Activated T-cell treated with anti-CD3 and anti-CD28 coated beads, Interleukin-2, amount 50 U/mL, for 1 hour (primary cell): ENCODE results near the gene SRCIN1.

Source experiments
- DNase-seq: peaks from one replicate; pipeline ENCODE4 v3.0.0-alpha.2; 2020

Gene SRCIN1

DNA sequence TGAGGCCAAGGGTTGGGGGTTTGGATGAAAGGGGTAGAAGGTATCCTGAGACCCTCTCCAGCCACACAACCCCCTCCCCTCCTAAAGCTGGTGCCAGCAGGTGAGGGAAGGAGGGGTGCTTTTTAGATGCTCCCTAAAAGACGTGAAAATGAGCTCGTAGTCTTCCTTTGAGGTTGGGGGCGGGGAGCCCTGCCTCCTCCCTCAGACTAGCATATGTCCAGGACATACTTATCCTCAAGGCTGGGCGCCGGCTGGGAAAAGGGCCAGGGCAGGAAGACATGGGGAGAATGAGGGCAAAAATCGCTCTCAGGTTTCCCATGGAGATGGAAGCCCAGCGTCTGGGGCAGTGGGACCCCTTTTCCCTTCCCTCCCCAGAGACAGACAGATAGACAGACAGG lies 26.7 kb downstream of the SRCIN1 start:
- DNase-seq = no peak

DNA sequence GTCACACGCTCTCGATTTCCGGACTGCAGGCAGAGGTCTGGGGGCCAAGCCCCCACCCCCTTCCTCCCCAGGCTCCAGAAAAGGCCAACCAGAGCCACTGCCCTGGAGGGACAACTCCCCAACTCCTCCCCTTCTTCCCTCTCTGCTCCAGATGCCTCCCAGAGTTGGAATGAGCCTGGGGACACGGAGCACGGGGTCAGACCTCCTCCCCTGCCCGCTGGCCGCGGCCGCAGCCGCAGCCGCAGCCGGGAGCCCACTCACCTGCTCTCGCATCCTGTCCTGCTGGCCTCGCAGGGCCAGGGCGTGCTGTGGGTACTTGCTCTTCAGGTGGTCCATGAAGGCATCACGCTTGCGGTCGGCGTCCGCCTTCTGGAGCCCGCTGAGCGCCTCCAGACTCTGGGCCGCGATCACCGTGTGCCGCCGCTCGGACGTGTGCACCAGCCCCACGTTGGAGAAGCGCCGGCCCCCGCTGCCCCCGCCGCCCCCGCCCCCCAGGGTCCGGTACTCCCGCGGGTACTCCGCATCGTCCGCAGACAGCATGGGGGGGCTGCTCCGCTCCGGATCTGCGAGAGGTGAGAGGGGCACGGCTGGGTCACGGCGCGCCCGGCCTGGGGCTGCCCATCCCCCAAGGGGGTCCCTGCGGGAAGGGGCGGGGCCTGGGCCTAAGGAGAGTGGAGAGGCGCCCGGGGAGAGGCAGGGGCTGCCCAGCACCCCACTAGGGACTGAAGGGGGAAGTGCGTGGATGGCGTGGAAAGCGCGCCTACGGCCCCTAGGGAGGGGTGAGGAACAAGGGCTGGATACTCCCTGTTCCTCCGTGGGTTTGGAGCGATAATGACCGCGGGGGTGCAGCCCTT lies 27.3 kb downstream of the SRCIN1 start:
- DNase-seq = no peak

DNA sequence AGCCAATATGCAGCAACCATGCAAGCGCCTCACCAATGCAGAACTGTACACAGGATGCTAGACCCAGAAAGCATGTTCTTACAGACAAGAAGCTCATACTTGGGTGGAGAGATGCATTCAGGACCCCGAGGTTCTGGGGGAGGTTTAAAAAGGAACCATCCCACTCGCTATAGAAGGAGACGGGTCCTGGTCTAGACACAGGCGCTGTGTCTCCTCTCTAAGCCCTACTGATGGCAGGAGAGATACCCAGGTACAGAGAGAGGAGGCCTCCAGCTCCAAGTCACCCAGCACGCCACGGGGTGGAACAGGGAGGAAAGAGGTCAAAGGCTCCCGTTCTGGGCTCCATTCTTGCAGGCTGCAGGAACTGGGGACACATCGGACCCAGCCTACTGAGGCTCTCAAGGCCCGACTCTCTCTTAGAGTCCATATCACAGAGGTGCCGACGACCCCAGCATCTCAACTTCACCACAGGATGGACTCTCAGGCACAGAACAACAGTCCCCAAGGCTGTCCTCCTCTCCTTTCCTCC lies 28.0 kb downstream of the SRCIN1 start:
- DNase-seq = no peak

DNA sequence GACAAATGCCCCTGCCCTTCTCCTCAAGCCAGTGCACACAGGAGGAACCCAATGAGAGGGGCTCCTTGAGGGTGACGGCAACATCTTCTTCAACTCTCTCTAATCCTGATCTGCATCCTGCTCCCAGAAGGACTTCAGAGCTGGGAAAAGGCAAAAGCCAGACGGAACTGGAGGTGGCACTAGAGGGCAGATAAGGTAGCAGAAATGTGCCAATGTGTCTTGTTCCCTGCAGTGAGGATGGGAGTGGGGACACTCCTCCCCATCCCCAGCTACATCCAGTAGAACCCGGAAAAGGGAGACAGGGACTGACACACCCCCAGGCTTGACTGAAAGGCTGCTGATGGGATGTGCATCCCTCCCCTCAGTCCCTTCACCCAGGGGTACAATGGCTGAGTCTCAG lies 28.5 kb downstream of the SRCIN1 start:
- no peak for DNase-seq

DNA sequence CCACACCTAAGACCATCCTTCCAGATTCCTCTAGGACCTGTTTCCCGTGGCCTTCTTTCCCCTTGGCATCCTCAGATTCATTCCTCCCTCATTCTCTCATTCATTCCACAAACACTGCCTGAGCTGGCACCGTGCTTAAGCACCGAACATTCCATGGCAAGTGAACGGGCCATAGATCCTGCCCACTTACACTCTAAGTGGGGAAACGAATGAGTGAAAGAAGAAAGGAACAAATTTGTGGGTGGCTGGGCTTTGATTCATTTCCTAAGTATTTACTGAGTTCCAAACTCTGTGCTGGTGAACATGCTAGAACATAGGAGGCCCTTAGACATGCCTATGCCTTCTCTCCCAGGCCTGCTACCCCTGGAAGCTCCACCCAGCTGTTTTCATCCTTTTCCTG lies 30.0 kb downstream of the SRCIN1 start:
- no peak for DNase-seq

DNA sequence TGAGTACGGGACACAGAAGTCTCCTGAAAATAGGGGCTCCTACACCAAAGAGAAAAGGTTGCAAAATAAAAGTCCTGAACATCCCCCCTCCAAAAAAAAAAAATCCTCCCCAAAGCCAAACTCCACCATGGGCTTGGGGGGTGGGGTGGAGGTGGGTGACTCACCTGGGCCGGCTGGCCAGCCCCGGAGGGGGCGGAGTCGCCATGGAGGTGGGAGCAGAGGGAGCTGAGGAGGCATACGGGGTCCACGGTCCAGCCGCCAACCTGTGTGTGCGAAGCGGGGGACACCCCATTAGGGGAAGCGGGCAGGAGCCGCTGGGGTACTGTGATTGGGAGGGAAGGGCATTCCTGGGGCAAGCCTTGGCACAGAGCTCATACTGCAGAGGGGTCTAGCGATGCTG lies 31.0 kb downstream of the SRCIN1 start:
- DNase-seq = no peak

DNA sequence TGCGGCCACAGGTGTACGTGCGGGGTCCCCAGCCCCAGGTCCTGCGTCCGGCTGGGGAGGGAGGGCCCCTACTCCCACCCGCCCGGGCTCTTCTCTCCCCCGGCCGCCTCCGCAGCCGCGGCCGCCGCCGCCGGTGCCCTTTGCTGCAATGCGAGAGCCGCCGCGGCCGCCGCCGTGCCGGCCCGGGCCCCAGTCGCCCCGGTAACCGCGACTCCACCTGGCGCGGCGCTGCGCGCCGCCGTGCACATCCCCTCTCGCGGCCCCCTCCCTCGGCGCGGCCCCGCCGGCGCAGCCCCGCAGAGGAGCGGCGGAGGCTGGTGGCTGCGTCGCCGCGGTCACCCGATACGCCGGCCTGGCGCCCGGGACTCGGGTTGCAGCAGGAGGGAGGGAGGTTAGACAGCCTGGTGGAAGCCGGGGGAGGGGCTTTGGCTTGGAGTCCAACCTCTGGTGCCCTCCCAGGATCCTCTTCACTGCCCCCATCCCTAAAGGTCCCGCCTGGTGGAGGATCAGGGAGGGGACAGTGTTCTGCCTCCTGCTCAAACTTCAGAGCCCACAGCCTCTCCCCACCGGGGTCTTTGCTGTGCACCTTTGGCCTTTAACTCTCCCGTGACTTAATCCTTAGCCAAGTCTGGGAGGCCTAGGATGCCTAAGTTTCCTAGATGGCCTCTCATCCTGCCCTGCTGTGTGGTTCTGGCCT lies 32.9 kb downstream of the SRCIN1 start:
- DNase-seq = no peak

DNA sequence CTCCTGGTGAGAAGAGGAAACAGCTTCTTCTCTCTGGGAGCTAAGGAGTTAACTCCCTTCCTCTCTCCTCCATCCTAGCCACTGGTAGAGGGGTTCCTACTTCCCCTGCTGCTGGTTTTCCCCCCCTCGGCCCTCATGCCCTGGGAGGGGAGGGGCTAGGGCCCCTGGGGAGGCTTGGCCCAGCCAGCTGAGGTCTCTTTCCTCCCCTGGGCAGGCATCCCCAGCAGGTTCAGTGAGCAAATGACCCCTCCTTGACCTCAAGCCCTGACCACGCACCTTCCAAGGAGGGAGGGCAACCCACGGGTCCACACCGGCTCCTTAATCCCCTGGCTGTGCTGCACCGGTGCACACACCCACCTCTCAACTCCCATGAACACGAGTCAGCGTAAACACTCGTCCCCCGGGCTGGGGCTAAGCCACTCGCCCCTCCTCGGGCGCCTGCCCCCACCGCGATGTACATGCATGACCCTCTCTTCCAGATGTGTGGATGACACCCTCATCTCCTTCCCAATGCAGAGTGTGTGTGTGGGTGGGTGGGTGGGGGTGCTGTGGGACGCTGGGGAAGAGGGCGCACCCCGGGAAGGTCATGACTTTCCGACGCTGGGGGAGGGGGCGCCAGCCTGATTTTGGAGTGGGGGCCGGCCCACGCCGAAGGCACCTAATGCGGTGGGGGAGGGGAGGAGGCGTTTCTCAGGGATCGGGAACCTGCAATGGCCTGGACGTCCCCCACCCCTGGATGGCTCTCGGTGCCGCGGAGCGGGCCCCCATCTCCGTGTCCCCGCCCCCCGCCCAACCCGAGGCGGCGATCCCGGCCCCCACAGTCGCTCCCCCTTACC lies 33.7 kb downstream of the SRCIN1 start:
- no peak for DNase-seq

DNA sequence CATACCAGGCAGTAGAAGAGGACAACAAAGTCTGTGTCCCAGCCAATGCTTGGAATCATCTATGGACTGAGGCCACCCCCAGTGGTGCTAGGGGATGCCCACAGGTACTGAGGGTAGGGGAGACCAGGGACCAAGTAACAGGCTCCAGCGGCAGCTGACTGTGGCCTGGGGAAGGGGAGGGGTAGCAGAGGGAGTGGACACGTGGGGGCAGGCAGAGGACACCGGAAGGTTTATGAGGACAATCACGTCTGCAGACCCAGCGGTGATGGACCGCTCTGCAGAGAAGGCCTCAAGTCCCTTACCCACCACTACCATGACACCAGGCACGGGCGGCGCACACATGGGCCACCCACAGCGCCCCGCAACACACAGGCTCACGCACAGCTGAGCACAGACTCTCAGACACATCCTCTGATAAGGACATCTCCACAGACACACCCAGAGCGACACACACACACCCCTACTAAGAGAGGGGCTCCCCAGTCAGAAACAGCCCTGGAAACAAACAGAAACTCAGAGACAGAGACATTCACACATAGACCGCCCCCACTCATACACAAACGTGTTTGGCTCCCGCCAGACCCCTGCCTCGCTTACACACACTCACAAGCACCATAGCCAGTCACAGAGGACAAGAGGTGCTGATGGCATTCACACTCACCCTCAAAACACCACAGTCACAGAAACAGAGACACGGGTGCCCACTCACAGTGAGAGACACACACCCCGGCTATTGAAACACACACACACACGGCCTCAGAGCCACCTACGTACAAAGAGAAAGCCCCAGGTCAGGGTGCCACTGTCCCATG lies 35.8 kb downstream of the SRCIN1 start:
- DNase-seq = no peak

DNA sequence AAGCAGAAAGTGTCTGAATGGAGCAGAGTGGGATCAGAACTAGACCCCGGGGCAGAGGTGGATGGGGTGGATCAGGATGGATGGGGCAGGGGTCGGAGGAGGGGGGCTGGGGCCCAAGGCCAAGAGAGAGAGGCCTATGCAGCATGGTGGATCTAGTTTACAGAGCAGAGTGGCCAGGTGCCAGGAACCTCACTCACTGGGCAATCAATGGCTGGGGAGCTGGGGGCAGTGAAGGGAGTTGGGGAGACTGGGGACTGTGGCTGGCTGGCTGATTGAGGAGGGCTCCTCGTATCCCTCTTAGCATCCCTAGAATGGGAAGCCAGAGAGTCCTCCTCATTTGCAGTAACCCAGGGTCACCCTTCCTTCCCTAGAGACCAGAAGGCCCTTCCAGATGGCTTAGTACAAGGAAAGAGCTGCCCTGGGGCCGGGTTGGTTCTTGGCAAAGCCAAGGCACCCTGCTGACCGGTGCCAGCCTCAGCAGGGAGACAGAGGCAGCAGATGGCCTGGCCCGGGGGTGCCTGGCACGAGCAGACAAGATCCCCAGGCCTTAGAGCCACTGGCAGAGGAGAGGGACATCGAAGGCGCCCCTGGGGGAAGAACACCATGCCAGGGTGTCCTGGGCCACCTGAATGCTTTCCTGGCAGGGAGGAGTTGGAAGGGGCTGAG lies 36.8 kb downstream of the SRCIN1 start:
- no peak for DNase-seq

DNA sequence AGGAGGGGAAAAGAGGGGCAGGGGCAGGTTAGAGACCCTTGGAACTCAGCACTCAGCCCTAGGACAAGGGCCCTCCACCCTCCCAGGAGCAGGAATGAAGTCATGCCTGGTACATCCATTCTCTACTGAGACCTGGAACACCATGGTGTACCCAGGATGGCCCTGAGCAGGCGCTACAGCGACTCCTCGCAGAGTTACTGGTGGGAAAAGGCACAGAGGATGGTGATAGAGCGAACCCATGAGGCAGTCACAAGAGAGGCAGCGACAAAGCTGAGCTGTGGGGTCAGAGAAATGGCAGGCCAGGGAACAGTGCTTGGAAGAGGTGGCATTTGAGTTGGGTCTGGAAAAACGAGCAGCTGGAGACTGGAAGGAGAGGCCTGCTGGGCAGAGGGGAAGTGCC lies 37.5 kb downstream of the SRCIN1 start:
- no peak for DNase-seq

DNA sequence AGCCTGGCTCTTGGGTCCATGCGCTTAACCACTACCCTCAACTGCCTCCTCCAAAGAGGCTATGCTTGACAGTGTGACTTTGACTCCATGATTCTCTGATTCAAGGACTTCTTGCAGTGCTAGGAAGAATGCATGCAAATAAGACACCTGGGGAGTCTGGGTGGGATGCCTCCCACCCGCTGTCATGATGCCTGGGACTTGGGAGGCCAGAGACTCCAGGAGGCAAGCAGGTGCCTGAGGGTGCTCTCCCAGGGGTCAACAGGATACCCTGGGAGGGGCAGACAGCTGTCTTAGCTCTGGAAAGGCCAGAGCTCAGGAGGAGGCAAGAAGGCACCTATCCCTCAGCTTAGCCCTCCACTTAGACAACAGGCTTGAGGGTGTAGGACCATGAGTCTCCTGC lies 38.4 kb downstream of the SRCIN1 start:
- DNase-seq = no peak

DNA sequence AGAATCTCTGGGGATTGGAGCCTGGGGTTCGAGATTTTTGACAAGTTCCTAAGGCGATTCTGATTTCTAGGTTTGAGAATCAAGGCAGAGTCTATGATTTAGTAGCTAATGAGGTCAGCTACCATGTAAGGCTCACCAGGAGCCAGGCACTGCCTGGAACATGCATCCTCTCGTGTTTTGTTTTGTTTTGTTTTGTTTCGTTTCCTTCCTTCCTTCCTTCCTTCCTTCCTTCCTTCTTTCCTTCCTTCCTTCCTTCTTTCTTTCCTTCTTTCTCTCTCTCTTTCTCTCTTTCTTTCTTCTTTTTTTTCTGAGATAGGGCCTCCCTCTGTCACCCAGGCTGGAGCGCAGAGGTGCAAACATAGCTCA lies 39.1 kb downstream of the SRCIN1 start:
- no peak for DNase-seq

DNA sequence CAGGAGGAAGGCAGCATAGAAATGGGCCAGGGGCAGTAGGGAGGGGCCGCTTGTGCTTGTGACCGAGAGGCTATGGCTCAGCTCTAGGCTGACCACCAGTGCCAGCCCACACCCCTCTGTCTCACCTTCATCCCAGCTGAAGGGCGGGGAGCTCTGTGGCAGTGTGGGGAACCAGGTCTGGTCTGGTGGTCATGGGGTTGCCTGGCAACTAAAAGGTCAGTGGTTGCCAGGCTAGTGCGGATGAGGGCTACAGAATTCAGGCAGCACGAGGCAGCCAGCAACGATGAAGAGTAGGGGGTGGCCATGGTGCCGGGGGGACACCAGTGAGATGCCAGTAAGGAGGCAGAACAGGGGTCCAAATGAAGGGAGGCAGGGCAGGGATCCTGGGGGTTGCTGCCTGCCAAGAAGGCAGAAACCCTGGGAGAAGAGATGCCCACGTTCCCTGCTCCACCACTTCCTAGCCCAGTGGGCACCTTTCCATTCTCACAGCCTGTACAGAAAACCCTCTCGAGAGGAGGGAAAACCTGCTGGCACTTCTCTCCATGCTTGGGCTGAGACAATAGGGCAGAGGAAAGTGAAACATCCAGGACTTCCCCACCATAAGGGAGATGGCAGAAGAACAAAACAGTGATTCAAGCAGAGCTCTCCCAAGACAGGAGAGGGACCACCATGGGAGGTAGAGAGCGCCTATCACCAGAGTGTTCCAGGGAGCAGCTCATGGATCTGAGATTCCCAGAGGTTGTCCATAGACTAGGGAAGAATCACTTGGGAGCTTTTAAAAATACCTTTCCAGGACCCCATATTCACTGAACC lies 39.7 kb downstream of the SRCIN1 start:
- DNase-seq = no peak

DNA sequence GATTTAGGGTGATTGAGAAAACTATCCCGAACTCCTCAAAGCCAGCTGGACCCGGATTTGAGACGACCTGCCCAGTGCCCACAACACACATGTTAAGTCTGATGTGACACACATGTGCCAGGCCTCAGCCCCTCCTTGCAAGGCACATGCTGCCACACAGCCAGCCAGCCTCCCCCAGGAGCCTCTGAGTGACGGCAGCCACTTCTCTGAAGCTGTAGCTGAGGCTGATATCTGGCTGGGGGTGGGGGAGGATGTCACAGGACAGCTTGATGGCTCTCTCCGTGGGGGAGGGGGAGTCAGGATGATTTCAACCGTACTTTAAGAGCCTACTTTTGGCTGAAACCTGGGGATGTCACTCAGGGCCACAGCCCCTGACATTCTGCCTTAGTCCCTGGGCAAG lies 40.9 kb downstream of the SRCIN1 start:
- no peak for DNase-seq

DNA sequence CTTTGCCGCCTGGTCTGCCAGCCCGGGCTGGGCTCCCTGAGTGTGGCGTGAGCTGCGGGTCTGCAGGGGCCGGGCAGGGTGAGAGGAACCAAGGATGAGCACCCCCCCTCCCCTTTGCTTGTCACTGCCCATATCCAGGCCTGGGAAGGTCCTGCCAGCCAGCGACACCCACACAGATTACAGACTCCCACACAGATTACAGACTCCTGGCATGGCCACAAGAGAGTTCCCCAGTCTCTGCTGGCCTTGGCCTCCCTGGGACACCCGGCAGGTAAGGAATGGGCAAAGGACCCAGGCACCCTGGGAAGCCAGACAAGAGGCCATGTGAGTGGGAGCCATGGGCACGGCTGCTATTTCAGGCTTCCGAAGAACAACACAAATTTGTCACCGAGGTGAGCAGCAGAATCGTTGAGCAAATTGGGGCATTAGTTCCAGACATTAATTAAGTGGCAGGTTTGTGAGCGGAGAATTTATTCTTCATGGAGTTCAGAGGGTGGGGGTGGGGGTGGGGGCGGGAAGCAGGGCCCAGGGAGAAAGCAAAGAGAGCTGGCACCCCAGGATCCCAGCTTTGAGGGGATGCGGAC lies 41.4 kb downstream of the SRCIN1 start:
- DNase-seq = no peak

DNA sequence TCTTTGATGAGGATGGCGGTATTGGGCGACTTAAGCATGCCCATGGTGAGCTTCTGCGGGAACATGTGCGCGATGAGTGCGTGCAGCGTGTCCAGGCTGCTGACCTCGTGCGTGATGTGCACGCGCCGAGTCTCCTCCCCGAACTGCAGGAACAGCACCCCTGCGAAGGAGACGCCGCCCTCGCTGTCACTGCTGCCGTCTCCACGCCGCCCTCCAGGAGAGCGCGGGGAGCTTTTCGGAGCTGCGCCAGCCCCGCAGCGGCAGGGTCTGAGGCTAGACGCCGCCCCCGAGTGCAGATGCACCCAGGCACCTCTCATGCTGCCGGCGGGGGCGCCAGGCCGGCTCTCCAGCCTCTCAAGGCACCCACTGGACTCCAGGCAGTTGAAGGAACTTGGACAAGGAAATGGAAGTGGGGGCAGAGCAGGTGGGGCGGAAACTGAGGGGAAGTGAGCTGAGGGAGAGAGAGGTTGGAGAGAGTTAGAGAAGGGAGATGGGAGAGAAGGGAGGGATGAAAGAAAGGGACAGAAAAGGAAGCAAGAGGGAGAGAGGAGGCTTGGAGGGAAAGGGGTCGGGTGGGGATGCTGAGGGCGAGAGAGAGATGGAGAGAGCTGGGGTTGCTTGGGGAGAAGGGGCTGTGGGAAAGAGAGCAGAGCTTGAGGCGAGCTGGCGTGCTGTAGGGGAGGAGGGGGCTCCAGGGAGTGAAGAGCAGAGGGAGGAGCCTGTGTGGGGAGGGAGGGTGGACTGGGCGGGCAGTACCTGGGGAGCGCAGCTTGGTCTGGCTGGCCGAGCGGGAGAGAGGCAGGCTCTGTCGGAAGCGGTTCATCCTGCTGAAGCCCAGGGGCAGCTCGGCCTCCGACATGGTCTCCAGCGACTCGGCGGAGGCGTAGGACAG lies 42.1 kb downstream of the SRCIN1 start:
- DNase-seq = no peak

DNA sequence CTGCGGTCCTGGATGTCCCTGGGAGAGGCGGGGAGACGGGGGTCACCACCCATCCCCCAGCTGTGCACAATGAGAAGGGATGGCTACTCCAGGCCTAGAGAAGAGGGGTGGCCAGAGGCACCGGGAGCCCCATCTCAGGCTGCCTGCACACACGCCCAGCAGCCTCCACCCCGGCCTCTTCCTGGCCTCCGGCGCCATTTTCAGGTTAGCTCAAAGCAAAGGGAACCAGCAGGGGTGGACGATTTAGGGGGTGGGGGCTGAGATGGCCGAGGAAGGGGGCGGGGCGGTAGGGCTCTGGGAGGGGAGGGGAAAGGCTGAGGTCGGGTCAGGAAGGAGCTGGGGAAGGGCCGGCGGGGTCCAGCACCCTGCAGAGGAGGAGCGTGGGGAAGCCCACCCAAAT lies 42.8 kb downstream of the SRCIN1 start:
- no peak for DNase-seq

DNA sequence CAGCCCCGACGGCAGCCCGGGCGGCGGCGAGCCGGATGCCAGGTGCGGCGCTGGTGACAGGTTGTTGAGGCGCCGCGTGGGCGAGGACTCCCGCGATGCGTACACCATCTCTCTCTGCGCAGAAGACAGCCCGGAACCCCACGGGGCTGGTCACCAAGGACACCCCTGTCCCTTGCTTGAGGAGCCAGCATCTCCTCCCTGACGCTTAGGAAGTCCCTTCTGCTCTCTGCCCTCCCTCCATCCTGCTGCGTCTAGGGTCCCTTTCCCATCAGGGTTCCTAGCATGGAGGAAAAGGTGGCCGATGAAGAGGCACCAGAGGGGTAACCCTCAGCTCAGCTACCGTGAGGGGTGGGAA lies 43.6 kb downstream of the SRCIN1 start:
- DNase-seq = no peak
